AG08395 (cell line): ENCODE results near the gene TUBA4B.
"Not testable (repeated sequence)": the region's sequence is repeated elsewhere in the genome, so short reads cannot be mapped to it uniquely, and the experiment has no call there.

Experiments
- DNase-seq: peaks from one replicate; pipeline ENCODE4 v3.0.0; 2012; ENCODE audit warnings: mixed read lengths, low spot score

Gene TUBA4B

GRCh38 chr2:219277703-219278654 lies 24.9 kb downstream of the TUBA4B start:
- DNase-seq = peak; percentile 74

DNA sequence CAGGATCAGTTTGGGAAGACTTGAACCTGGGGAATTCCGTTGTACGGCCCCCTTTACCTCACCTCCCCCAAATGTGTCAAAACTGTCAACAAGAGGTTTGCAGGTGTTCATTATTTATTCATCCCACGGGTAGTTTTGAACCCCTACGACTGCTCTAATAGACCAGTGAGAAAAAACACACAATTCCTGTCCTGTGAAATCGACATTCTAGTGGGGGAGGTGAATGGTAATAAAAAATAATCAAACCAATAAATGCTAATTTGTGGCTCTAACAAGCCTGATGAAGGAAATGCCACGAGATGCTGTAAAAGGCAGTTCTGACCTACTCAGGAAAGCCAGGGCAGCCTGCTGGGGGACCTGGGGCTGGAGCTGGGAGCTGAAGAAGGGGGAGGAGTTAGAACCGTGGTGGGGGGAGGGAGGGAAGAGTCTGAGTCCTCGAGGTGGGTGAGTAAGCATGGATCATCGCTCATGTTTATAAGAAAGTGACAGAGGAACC lies 25.7 kb downstream of the TUBA4B start:
- no peak for DNase-seq

DNA sequence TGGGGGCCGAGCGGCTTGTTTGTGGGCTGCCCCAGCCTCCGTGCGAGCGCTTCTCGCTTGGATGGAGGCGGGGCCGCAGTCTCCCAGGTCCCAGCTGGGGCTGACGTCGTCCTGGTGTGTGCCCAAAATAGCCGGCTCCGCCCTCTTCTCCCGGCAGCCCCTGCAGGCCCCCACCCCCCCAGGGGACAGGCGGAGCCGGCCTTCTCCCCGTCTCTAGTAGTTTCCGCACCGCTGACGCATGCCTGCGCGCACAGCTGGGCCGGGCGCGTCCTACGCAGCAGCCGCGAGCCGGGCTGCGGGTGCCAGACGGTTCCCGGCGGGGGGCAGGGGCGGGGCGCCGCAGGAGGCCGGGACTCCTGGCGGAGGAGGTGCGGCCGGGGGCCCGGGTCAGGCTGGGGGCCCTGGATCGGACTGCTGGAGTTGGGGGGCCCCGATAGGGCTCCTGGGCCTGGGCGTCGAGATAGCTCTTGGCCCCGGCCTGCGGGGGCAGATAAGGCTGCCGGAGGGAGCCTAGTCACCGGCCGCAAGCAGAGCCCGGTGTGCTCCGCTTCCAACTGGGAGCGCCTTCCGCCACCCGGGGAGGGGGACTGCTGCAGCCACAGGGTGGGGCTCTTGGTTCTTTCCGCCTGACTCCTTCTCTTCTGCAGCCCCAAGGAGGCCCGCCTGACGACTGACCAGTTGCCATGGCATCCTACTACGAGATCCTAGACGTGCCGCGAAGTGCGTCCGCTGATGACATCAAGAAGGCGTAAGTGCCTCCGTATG lies 26.3 kb downstream of the TUBA4B start, which contains the start of gene DNAJB2:
TSS of gene DNAJB2 (plus strand) at position 216 of the 765 bp plus-strand sequence. CDS start at position 684, 468 bp downstream.
- peak; percentile 100 for DNase-seq

DNA sequence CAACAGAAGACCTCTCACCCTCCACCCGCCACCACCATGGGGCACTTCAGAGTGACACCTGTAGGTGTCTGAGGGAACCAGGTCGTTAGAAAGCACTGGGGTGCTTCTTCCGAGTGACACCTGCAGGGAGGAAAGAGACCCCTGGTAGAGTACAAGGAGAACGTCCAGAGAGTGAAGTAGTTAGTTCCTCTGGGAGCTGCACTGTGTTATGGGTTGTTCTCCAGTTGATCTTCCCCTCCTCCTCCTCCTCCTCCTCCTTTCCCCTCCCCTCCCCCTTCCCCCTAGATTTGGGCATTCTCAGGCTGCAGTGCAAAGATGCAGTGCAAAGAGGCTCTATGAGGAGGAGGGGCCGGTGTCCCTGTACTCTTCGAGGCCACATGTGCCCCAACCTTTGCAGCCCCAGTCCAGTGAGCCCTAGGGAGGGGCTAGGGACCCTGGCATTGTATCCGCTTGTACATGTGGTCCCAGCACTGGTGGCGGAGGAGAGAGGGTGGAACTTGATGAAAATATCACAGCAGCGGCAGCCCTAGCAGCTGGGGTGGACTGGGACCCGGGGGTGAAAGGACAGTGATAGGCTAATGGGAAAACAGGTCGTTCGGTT lies 27.0 kb downstream of the TUBA4B start:
- DNase-seq = no peak

- DNase-seq = no peak
These were observed 27.6 kb downstream of the TUBA4B start for GRCh38 chr2:219280651-219281050.

DNA sequence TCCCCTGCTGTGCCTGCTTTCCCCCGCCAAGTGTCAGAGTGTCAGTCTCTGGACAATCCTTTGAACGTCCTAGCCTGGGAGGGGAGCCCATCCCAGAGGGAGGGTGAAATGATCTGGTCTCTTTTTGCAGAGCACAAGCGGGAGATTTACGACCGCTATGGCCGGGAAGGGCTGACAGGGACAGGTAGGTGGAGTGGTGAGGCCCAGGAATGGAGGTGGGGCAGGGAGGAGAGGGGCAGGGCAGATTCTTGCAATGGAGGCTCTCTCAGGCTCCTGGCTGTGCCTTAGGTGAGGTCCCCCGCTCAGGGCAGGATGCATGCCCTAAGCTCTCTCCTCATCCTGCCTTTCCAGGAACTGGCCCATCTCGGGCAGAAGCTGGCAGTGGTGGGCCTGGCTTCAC lies 28.5 kb downstream of the TUBA4B start:
- no peak for DNase-seq

GRCh38 chr2:219282375-219282774 lies 29.3 kb downstream of the TUBA4B start:
- DNase-seq = no peak

DNA sequence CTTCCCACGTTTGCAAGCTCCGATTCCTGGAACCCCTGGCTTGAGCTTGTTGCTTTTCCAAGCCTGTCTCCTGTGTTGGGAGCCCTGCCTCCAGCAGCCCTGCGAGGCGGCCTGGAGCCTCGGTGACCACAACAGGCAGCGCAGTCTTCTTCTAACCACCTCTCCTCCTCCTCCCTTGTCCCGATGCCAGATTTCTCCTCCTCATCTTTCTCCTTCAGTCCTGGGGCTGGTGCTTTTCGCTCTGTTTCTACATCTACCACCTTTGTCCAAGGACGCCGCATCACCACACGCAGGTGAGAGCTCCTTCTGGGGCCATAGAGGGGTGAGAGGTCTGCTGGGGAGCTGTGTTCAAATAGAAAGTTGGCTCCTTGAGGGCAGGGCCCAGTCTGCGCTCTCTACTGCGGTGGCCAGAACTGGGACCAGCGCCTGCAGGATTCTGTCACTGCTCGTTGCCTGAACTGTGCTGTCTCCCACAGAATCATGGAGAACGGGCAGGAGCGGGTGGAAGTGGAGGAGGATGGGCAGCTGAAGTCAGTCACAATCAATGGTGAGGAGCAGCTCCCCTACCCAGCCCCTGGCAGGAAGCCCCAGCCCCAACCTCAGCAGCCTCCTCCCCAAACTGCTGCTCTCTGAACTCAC lies 30.0 kb downstream of the TUBA4B start:
- no peak for DNase-seq

- DNase-seq = no peak
These were observed 31.7 kb downstream of the TUBA4B start for GRCh38 chr2:219284501-219285372.

DNA sequence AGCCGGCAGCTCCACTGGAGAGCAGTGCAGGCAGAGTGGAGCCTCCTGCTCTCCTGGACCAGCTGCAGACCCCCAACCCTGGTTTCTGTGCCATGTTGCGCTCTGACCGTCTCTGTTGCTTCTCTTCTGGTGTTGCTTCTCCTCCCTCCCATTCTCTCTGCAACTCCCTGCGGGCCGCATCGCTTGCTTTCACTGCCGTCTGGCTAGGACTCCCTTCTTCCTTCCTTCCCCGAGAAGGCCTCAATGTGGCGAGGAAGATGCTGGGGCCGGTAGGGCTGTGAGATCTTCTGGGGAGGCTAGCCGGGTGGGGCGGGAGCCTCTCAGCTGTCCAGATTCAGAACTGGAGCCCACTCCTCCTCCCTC lies 32.3 kb downstream of the TUBA4B start:
- DNase-seq = no peak

GRCh38 chr2:219285894-219286425 lies 32.9 kb downstream of the TUBA4B start:
- DNase-seq = peak; percentile 74

DNA sequence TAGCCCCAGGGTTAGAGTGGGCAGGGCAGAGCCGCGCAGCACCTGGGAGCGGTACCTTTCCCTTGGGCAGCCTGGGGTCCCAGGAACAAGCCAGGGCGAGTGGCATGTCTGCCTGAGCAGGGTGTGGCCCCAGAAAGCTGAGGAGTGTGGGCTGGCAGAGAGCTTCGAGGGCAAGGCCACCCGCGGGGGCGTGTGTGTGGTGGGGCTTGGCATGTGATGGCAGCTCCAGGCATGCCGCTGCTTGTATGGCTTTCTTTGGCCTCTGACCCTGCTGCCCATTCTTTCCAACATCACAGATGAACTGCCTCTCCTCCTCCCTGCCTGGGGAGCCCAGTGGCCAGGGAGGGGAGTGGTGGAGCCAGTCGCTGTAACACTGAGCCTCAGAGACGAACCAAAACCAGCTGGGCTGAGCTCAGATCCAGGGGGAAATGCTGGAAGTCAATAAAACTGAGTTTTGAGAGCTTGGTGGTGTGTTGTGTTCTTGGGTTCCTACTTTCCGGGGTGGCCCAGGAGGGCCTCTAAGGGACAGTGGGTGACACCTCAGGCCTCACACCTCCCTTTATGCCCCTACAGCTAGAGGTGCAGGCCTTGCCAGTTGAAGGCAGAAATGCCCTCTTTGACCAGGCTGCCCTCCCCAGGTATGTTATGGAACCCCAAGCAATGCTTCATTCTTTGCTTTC lies 33.5 kb downstream of the TUBA4B start:
- DNase-seq = no peak

DNA sequence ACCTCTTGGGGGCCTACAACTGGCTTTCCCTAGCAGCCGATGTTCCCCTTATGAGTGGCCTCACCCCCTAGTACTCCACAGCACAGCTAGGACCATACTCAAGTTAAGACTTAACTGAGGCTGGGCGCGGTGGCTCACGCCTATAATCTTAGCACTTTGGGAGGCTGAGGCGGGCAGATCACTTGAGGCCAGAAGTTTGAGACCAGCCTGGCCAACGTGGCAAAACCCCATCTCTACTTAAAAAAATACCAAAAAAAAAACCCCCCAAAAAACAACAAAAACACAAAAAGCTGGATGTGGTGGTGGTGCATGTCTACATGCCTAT lies 34.0 kb downstream of the TUBA4B start:
- not testable (repeated sequence) for DNase-seq

DNA sequence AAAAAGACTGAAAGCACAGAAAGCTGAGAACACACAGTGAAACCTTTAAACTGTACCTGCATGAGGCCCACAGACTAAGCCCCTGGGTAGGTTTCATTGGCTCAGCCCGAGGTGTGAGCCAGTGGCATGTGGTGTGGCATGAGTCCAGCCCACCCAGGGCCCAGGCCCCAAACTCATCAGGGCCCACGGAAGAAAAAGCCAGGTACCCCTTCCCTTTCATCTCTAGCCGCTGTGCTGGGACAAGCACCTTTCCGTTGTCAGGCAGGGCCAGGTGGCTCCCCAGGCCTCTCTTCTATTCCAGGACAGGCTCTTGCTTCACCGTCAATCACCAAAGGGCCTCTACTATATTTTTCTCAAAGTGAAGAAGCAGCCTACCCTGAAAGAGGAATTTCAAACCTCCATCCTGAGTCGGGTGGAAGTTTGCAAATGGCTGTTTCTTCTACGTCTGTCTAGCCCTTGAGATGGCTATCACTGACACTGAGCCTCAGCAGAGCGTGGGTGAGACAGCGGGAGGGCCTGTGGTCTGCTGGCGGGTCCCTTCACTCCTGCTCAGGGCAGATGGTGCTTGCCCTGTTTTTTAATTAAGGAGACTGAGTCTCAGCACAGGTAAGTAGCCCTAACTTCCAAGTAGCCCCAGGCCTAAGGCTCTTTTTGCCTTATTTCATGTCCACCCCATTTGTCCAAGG lies 34.7 kb downstream of the TUBA4B start:
- no peak for DNase-seq

- DNase-seq = no peak
These were observed 36.1 kb downstream of the TUBA4B start for GRCh38 chr2:219289195-219289536.

DNA sequence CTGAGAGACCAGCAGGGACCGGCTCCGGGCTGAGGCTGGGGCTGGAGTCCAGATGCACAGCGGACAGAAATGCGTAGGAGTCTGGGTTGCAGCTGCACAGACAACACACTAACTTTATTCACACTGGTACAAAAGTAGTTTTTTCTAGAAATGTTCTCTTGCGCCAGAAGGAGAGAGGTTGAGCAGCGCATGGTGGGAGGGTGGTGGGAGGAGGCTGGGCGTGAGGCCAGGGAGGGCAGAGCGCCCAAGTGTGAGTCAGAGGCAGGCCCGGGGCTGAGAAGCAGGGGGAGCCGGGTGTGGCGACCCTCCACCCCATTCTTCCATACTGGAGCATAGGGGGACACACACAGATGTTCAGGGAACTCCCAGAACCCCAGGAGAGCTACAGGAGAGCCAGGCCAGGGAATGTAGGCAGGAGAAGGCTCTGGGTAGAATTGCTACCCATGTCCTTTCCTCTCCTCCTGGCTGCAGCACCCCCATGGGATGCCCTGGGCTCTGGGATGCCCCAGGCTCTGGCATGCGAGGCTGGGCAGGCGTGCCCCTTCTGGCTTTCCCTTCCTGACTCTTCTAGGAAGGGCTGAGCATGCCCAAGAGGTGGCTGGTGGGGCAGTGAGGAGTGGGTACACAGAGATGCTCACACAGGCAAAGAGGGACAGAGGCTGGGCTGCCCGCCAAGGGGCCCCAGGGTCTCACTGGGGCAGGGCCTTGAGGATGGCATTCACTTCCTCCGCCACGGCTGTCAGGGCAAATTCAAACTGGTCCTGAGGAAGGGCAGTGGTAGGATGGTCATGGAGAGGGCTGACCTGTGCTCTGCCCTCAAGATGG lies 36.7 kb downstream of the TUBA4B start:
- DNase-seq = peak; percentile 89

DNA sequence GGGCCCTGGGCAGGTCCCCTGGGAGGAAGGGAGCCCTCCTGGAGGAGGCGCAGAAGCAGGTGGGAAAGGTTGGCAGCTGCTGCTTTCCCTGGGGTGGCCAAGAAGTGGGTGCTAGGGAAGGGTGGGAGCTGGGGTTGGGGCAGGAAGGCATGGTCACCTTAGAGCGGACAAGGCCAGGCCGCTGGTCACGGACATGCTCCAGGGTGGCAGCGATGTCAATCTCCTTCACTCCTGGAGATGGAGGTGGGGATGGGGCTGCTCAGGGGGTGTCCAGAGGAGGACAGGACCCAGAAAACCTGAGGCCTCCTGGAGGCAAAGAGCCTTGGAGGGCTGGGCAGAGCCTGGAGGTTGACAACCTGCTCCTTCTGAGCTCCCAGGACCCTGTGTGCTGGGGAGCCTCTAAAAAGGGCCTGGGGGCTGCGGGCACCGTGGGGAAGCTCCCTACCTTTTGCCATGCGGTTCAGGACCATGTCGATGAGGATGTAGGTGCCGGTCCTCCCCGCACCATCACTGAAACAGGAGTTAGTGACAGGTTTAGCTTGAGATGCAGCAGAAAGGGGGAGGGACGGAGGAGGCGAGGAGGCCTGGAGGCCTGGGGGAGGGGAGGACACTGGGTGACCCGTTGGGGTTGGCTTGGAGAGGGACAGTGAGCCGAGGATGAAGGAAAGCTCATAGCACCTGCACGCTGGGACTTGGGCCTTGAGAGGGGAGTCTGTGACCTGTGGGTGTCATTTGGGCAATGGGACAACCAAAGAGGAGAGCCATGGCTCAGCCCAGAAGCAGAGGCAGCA lies 37.5 kb downstream of the TUBA4B start:
- DNase-seq = no peak

GRCh38 chr2:219291394-219291793 lies 38.4 kb downstream of the TUBA4B start:
- DNase-seq = no peak
